GM12874 (cell line): ENCODE measurements around the gene TRABD2A.

Experiments
- CTCF ChIP-seq: IDR thresholded peaks from 2 replicates; pipeline ENCODE4 v1.5.1; 2011; ENCODE audit warnings: low read depth, mild to moderate bottlenecking, control low read depth, low read length, moderate library complexity; ENCODE audit not compliant: insufficient read depth

The TRABD2A gene

DNA sequence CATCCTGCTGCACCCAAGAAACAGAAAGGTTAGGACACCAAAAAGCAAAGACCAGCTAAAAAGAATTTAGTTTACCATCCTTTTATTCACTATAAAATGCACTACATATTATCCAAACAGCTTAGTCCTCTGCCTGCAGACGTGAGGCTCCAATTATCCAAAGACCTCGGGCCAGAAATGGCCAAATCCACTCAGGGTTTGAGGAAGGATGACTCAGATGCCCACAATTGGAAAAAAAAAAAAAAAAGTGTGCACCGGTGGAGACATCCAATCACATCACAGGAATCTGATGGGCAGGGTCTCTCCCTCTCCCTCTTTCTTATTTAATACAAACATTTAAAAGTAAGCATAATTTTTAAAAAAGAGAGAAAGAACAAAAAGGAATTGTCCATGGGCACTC, 65.7 kb downstream of the TRABD2A start:
- no peak for TF ChIP-seq CTCF

- no peak for TF ChIP-seq CTCF
Measured at GRCh38 chr2:84811839-84812431, 68.9 kb downstream of the TRABD2A start.

DNA sequence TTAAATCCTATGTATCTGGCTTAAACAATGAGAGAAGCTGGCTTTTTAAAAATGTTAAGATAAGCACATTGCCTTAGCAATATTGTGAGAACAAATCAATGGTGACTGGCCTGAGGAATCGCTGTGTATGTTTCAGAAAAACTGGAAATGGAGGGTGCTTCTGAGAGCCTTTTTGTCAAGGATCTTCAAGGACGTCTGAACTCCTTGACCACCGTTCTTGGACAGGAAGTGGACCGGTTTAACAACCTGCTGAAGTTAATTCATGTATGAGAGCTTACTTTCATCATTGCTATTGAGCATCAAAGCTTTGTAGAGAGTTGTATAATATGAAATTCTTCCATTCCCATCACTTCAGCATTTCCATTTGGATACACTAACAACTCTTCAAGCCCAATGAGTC, 72.6 kb downstream of the TRABD2A start:
- no peak for TF ChIP-seq CTCF

GRCh38 chr2:84807063-84807485, 73.8 kb downstream of the TRABD2A start:
- no peak for TF ChIP-seq CTCF

- no peak for TF ChIP-seq CTCF
Measured at GRCh38 chr2:84805250-84805958, 75.5 kb downstream of the TRABD2A start.

- no peak for TF ChIP-seq CTCF
Measured at GRCh38 chr2:84801811-84802210, 79.1 kb downstream of the TRABD2A start.

GRCh38 chr2:84800194-84800805, 80.6 kb downstream of the TRABD2A start:
- TF ChIP-seq CTCF = no peak
